Activated CD4-positive, alpha-beta memory T cell treated with anti-CD3 and anti-CD28 coated beads, Interleukin-2, amount 10 ng/mL, durations not matched to agents 7 days and 5 days (primary cell): ENCODE measurements around the gene PLEKHA1. TPM values are rescaled to one million over a fixed set of nuclear protein-coding genes. Genes with fewer than 3 reads are reported as not detected.

Experiments used
- CTCF ChIA-PET: fragments of 350-600 bp; sonication (Branson Sonifier 250); formaldehyde crosslinking; loops from one replicate; lab custom pipeline; 2021; ENCODE audit warnings: antibody characterized with exemption, inconsistent platforms; lab: Charles Lee
- POLR2A ChIA-PET: fragments of 350-600 bp; sonication (Branson Sonifier 250); formaldehyde crosslinking; loops from one replicate; lab custom pipeline; 2021; ENCODE audit warnings: antibody characterized with exemption; lab: Charles Lee
- DNase-seq: peaks from one replicate; pipeline ENCODE4 v3.0.0-alpha.2; 2020
- H3K27ac Mint-ChIP-seq: one replicate; pipeline ENCODE4 v1.8.0; 2021; ENCODE audit warnings: mild to moderate bottlenecking, mixed read lengths
- H3K27me3 Mint-ChIP-seq: one replicate; pipeline ENCODE4 v1.8.0; 2021; ENCODE audit warnings: mixed read lengths
- H3K36me3 Mint-ChIP-seq: one replicate; pipeline ENCODE4 v1.8.0; 2021; ENCODE audit warnings: low read depth, mixed read lengths
- H3K4me1 Mint-ChIP-seq: one replicate; pipeline ENCODE4 v1.8.0; 2021; ENCODE audit warnings: mixed read lengths
- H3K4me3 Mint-ChIP-seq: one replicate; pipeline ENCODE4 v1.8.0; 2021; ENCODE audit warnings: mild to moderate bottlenecking, mixed read lengths
- H3K9me3 Mint-ChIP-seq: one replicate; pipeline ENCODE4 v1.8.0; 2021; ENCODE audit warnings: mixed read lengths
- total RNA-seq, 2 experiments: library from RNA; stranded (reverse); gene quantifications; one replicate each; pipeline ENCODE4 v1.2.3, GENCODE V29; 2021

PLEKHA1 gene
- total RNA-seq, 2 experiments from 2014 or later = 5.2 to 5.3 TPM

GRCh38 chr10:122421054-122421625 is 46.6 kb downstream of the PLEKHA1 start:
- ChIA-PET POLR2A (no interaction called here), CTCF (interaction anchor here (1.9 kb wide), 1 partner anchor 14 kb away, joined by 7 read pairs; no protein-coding TSS in a partner anchor)
- Mint-ChIP-seq H3K4me1 (peaks cover 45% of the 10 kb centered on the region), H3K27me3 (no peaks in the 10 kb centered on the region), H3K4me3 (no peak overlapping the region), H3K27ac (no peak overlapping the region), H3K9me3 (no peaks in the 10 kb centered on the region), H3K36me3 (peaks cover 12% of the 10 kb centered on the region)
- no peak for DNase-seq

DNA sequence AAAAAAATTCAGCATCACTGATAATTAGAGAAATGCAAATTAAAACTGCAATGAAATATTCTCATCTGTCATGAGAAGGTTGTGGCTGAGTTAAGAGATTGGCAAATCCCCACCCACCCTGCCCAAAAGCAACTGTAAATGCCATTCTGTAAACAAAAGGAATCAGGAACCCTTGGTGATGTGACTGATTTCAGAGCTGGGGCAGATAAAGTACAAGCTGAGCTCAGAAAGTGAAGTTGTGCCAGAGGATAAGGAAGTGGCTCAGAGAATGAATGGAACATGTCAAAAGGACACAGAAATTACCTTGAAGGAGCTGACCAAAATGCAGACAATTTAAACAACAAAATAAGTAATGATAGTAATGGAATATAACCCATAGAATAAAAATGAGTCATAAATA is 47.2 kb downstream of the PLEKHA1 start:
- peak overlapping the region; percentile 33 for H3K27ac Mint-ChIP-seq
- H3K36me3 Mint-ChIP-seq = peaks cover 10% of the 10 kb centered on the region
- no peaks in the 10 kb centered on the region for H3K27me3 Mint-ChIP-seq
- ChIA-PET CTCF (interaction anchor here (1.7 to 1.9 kb wide), 2 partner anchors 13 to 123 kb away, joined by 4 to 7 read pairs; no protein-coding TSS in a partner anchor), POLR2A (interaction anchor here (0.8 to 2.3 kb wide), 2 partner anchors 47 to 120 kb away, joined by 3 to 6 read pairs; partner anchors contain the start of gene PLEKHA1)
- no peaks in the 10 kb centered on the region for H3K9me3 Mint-ChIP-seq
- no peak for DNase-seq
- H3K4me1 Mint-ChIP-seq = peaks cover 40% of the 10 kb centered on the region
- no peak overlapping the region for H3K4me3 Mint-ChIP-seq

- Mint-ChIP-seq H3K36me3 (peaks cover 4% of the 10 kb centered on the region), H3K27me3 (no peaks in the 10 kb centered on the region), H3K4me1 (peaks cover 38% of the 10 kb centered on the region), H3K27ac (peak overlapping the region; percentile 33), H3K4me3 (no peak overlapping the region), H3K9me3 (no peaks in the 10 kb centered on the region)
- ChIA-PET CTCF (interaction anchor here (1.7 to 1.9 kb wide), 2 partner anchors 13 to 124 kb away, joined by 4 to 7 read pairs; no protein-coding TSS in a partner anchor), POLR2A (interaction anchor here (0.8 to 2.3 kb wide), 2 partner anchors 48 to 121 kb away, joined by 3 to 6 read pairs; partner anchors contain the start of gene PLEKHA1)
- DNase-seq = peak; percentile 30
Measured at GRCh38 chr10:122422266-122422989, 47.9 kb downstream of the PLEKHA1 start.

DNA sequence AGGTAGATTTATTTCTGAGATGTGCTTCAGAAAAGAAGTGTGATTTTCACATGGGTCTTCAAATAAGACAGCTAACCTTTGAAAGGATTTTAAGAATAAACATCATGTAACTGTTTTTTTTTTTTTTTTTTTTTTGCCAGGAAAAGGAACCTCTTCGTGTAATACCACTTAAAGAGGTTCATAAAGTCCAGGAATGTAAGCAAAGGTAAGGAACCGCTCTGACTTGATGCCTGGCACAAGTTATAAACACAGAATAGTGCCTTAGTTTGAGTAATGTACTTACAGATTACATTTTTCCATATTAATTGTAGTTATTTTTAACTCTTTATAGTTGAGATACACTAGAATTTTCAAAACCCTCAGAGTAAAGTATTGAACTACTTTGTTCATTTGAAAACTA is 49.6 kb downstream of the PLEKHA1 start:
- H3K36me3 Mint-ChIP-seq = no peaks in the 10 kb centered on the region
- no peak overlapping the region for H3K4me3 Mint-ChIP-seq
- ChIA-PET POLR2A (interaction anchor here (2.3 kb wide), 1 partner anchor 50 kb away, joined by 6 read pairs; the partner anchor contains the start of gene PLEKHA1), CTCF (interaction anchor here (0.7 to 1.9 kb wide), 3 partner anchors 11 to 156 kb away, joined by 3 to 9 read pairs (median 8); no protein-coding TSS in a partner anchor)
- H3K27ac Mint-ChIP-seq = no peak overlapping the region
- peaks cover 32% of the 10 kb centered on the region for H3K4me1 Mint-ChIP-seq
- no peaks in the 10 kb centered on the region for H3K9me3 Mint-ChIP-seq
- no peaks in the 10 kb centered on the region for H3K27me3 Mint-ChIP-seq
- no peak for DNase-seq

DNA sequence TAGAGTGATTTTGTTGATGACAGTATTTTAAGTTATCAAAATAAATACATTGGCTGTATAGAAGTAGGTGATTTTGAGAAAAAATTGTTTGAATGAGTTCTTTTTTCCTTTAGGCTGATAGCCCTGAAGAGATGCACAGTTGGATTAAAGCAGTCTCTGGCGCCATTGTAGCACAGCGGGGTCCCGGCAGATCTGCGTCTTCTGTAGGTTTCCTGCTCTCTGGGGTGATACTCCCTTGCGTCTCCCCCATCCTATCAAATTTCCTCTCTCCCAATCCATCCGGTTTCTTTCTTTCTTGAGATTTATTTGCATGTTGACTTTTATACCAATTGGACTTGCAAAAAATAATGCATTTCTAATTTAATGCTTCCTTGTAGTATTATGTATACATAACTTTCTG is 52.3 kb downstream of the PLEKHA1 start:
- H3K4me3 Mint-ChIP-seq = no peak overlapping the region
- no peaks in the 10 kb centered on the region for H3K36me3 Mint-ChIP-seq
- CTCF ChIA-PET = no interaction called here
- no peak overlapping the region for H3K27ac Mint-ChIP-seq
- no peaks in the 10 kb centered on the region for H3K27me3 Mint-ChIP-seq
- POLR2A ChIA-PET = no interaction called here
- no peaks in the 10 kb centered on the region for H3K9me3 Mint-ChIP-seq
- no peak for DNase-seq
- H3K4me1 Mint-ChIP-seq = peaks cover 13% of the 10 kb centered on the region

DNA sequence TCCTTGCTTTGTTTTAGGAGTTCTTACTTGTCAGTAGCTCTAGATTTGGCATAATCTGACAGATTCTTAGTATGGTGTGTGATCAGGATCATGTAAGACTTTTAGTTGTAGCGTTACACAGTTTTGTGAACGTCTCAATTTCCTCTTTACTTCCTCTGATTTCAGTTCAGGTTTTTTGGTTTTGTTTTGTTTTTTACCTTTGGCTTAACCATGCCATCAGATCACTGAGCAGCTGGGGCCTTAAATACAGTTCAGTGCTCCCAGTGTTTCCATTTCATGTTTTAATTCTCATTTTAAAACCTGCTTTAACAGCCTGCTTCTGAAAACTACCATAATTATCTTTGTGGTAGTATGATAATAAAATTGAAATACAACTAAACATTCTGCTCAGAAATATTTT is 52.8 kb downstream of the PLEKHA1 start:
- CTCF ChIA-PET = no interaction called here
- Mint-ChIP-seq H3K4me3 (no peak overlapping the region), H3K4me1 (peaks cover 9% of the 10 kb centered on the region), H3K9me3 (no peaks in the 10 kb centered on the region), H3K36me3 (no peaks in the 10 kb centered on the region), H3K27me3 (no peaks in the 10 kb centered on the region), H3K27ac (no peak overlapping the region)
- DNase-seq = no peak
- POLR2A ChIA-PET = no interaction called here

GRCh38 chr10:122435212-122435827 is 60.8 kb downstream of the PLEKHA1 start:
- Mint-ChIP-seq H3K4me3 (no peak overlapping the region), H3K27ac (no peak overlapping the region), H3K36me3 (no peaks in the 10 kb centered on the region), H3K9me3 (no peaks in the 10 kb centered on the region), H3K27me3 (no peaks in the 10 kb centered on the region), H3K4me1 (no peaks in the 10 kb centered on the region)
- ChIA-PET CTCF (interaction anchor here (0.7 to 5.7 kb wide), 20 partner anchors 11 to 293 kb away, joined by 3 to 87 read pairs (median 4); partner anchors contain the start of gene PLEKHA1), POLR2A (interaction anchor here (1.2 kb wide), 1 partner anchor 15 kb away, joined by 3 read pairs; no protein-coding TSS in a partner anchor)
- DNase-seq = no peak

DNA sequence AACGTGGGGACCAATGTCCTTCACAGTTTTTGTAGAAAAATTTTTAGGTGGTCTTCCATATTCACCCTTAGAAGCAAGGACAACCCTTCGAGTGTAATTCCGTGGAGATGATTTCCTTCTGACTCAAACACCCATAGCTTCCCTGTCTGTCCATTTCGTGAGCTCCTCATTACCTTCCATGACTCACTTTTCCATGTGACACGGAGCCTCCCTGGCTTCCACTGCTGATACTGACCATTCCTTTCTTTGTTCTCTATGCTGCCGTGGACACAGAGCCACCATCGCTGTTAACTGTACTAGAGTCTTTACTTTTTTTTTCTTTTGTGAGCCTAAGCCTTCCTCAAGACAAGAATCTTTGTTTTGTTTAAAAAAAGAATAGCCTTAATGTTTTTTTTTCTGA is 67.5 kb downstream of the PLEKHA1 start:
- Mint-ChIP-seq H3K4me3 (no peak overlapping the region), H3K4me1 (no peaks in the 10 kb centered on the region), H3K9me3 (no peaks in the 10 kb centered on the region), H3K27ac (no peak overlapping the region), H3K36me3 (no peaks in the 10 kb centered on the region), H3K27me3 (peaks cover 5% of the 10 kb centered on the region)
- no peak for DNase-seq
- ChIA-PET CTCF (interaction anchor here (1.2 kb wide), 1 partner anchor 124 kb away, joined by 3 read pairs; no protein-coding TSS in a partner anchor), POLR2A (no interaction called here)

- CTCF ChIA-PET = no interaction called here
Measured at GRCh38 chr10:122445469-122445868, 71.0 kb downstream of the PLEKHA1 start.

GRCh38 chr10:122445904-122446303 is 71.4 kb downstream of the PLEKHA1 start:
- Mint-ChIP-seq H3K9me3 (no peaks in the 10 kb centered on the region), H3K4me3 (no peak overlapping the region), H3K27me3 (peaks cover 16% of the 10 kb centered on the region), H3K36me3 (no peaks in the 10 kb centered on the region), H3K4me1 (no peaks in the 10 kb centered on the region), H3K27ac (no peak overlapping the region)
- ChIA-PET POLR2A (no interaction called here), CTCF (interaction anchor here (1.2 kb wide), 1 partner anchor 120 kb away, joined by 5 read pairs; no protein-coding TSS in a partner anchor)
- DNase-seq = no peak

More at GRCh38 chr10:122445469-122445868, 71.0 kb downstream of the PLEKHA1 start:
- Mint-ChIP-seq H3K36me3 (no peaks in the 10 kb centered on the region), H3K4me3 (no peak overlapping the region), H3K9me3 (no peaks in the 10 kb centered on the region), H3K27ac (no peak overlapping the region), H3K27me3 (peaks cover 14% of the 10 kb centered on the region), H3K4me1 (no peaks in the 10 kb centered on the region)
- DNase-seq = no peak
- POLR2A ChIA-PET = no interaction called here

GRCh38 chr10:122446668-122447423 is 72.3 kb downstream of the PLEKHA1 start:
- no peaks in the 10 kb centered on the region for H3K4me1 Mint-ChIP-seq
- no peaks in the 10 kb centered on the region for H3K36me3 Mint-ChIP-seq
- H3K9me3 Mint-ChIP-seq = no peaks in the 10 kb centered on the region
- no peak overlapping the region for H3K4me3 Mint-ChIP-seq
- CTCF ChIA-PET = interaction anchor here (1.2 kb wide), 1 partner anchor 119 kb away, joined by 5 read pairs; no protein-coding TSS in a partner anchor
- H3K27ac Mint-ChIP-seq = no peak overlapping the region
- POLR2A ChIA-PET = no interaction called here
- no peak for DNase-seq
- peaks cover 16% of the 10 kb centered on the region for H3K27me3 Mint-ChIP-seq

- Mint-ChIP-seq H3K27me3 (peaks cover 16% of the 10 kb centered on the region), H3K4me3 (no peak overlapping the region), H3K4me1 (no peaks in the 10 kb centered on the region), H3K27ac (no peak overlapping the region), H3K9me3 (no peaks in the 10 kb centered on the region), H3K36me3 (no peaks in the 10 kb centered on the region)
- ChIA-PET POLR2A (no interaction called here), CTCF (no interaction called here)
- DNase-seq = no peak
Measured at GRCh38 chr10:122448600-122448999, 74.1 kb downstream of the PLEKHA1 start.
